ENCODE measurements around the gene RHEBL1.
"Not testable (repeated sequence)": the region's sequence is repeated elsewhere in the genome, so short reads cannot be mapped to it uniquely, and the experiment has no call there.

GRCh38 chr12:49061916-49062315 lies 7.9 kb downstream of the RHEBL1 start:
- TF ChIP-seq CTCF (IDR thresholded peaks at IDR 0.05; ENCODE audit: low read depth, low read length); EZH2phosphoT487 (IDR thresholded peaks at IDR 0.05; ENCODE audit: low read depth): not testable (repeated sequence)
